Measurements from ENCODE around the gene NFE2. TPM values are rescaled to one million over a fixed set of nuclear protein-coding genes. Genes with fewer than 3 reads are reported as not detected.
"Not testable (repeated sequence)": the region's sequence is repeated elsewhere in the genome, so short reads cannot be mapped to it uniquely, and the experiment has no call there.

NFE2 gene
- total RNA-seq, 1 experiment from 2014 or later: 2.4 TPM

DNA sequence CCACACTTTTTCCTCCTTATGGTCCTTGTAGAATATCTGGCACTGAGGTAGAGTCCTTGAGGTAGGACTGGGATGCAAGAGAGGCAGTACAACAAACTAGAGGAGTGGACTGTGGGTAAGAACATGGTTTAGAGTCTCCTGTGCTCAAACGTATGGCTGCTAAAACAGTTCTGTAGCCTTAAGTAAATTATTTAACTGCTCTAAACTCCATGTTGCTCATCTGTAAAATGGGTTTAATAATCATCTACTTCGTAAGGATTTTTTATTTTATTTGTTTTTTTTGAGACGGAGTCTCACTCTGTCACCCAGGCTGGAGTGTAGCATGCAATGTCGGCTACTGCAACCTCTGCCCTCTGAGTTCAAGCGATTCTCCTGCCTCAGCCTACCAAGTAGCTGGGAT lies 20.5 kb upstream of the NFE2 start (continued):
- TF ChIP-seq, protein P1, sequence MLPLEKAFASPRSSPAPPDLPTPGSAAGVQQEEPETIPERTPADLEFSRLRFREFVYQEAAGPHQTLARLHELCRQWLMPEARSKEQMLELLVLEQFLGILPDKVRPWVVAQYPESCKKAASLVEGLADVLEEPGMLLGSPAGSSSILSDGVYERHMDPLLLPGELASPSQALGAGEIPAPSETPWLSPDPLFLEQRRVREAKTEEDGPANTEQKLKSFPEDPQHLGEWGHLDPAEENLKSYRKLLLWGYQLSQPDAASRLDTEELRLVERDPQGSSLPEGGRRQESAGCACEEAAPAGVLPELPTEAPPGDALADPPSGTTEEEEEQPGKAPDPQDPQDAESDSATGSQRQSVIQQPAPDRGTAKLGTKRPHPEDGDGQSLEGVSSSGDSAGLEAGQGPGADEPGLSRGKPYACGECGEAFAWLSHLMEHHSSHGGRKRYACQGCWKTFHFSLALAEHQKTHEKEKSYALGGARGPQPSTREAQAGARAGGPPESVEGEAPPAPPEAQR (CRISPR knock-in tag; IDR thresholded peaks at IDR 0.05): no peak
- TF ChIP-seq, protein P2, sequence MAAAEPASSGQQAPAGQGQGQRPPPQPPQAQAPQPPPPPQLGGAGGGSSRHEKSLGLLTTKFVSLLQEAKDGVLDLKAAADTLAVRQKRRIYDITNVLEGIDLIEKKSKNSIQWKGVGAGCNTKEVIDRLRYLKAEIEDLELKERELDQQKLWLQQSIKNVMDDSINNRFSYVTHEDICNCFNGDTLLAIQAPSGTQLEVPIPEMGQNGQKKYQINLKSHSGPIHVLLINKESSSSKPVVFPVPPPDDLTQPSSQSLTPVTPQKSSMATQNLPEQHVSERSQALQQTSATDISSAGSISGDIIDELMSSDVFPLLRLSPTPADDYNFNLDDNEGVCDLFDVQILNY (CRISPR knock-in tag; IDR thresholded peaks at IDR 0.05): no peak
- TF ChIP-seq, protein P3, sequence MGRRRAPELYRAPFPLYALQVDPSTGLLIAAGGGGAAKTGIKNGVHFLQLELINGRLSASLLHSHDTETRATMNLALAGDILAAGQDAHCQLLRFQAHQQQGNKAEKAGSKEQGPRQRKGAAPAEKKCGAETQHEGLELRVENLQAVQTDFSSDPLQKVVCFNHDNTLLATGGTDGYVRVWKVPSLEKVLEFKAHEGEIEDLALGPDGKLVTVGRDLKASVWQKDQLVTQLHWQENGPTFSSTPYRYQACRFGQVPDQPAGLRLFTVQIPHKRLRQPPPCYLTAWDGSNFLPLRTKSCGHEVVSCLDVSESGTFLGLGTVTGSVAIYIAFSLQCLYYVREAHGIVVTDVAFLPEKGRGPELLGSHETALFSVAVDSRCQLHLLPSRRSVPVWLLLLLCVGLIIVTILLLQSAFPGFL (CRISPR knock-in tag; IDR thresholded peaks at IDR 0.05; ENCODE audit: borderline replicate concordance): no peak
- TF ChIP-seq NR2C2 (CRISPR knock-in tag; IDR thresholded peaks at IDR 0.05) (no peak), NR3C1 (CRISPR knock-in tag; conservative IDR thresholded peaks at IDR 0.05; ENCODE audit: low read depth) (no peak), FOXP1 (CRISPR knock-in tag; IDR thresholded peaks at IDR 0.05; ENCODE audit: borderline replicate concordance) (no peak), ZNF317 (CRISPR knock-in tag; IDR thresholded peaks at IDR 0.05; ENCODE audit: borderline replicate concordance, low read depth) (no peak), NFATC4 (CRISPR knock-in tag; IDR thresholded peaks at IDR 0.05) (no peak)

DNA sequence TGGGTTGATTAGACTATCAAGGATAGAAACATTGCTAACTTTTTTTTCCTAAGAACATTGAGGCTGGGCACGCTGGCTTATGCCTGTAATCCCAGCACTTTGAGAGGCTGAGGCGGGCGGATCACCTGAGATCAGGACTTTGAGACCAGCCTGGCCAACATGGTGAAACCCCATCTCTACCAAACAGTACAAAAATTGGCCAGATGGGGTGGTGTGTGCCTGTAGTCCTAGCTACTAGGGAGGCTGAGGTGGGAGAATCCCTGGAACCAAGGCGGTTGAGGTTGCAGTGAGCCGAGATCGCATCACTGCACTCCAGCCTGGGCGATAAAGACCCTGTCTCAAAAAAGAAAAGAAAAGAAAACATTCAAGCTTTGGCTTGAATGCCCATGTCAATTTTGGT lies 11.5 kb upstream of the NFE2 start:
- H3K27me3 Mint-ChIP-seq (ENCODE audit: low read depth); POLR2A ChIA-PET; H3K4me3 Mint-ChIP-seq; H3K4me1 Mint-ChIP-seq; H3K36me3 Mint-ChIP-seq; H3K9me3 Mint-ChIP-seq; DNase-seq (ENCODE audit: low spot score); H3K27ac Mint-ChIP-seq: not testable (repeated sequence)
- CTCF ChIA-PET: interaction anchor here (0.7 to 1.5 kb wide), 3 partner anchors 13 to 87 kb away, joined by 3 to 6 read pairs (median 4); partner anchors contain the start of gene COPZ1
- ATAC-seq: peak; percentile 22; the same call in 1 of the 2 replicates

DNA sequence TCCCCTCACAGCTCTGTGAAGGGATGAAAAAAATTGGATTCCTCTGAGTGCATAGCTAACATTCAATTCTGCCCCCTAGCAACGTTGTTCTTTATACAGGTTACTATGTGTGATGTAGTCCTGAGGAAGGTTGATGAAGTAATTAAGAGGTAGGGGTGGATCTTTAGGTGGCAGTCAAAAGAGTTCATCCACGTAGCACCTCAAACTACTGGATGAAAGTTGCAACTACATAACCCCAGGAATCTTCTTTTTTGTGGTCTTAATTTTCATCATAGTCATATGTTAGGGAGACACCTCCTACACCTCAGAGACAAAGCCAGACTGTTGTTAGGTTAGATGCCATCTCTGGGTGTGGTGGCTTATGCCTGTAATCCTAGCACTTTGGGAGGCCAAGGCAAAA lies 10.2 kb upstream of the NFE2 start:
- H3K36me3 Mint-ChIP-seq: no peaks in the 10 kb centered on the region
- ChIA-PET CTCF (interaction anchor here (0.7 to 2.9 kb wide), 3 partner anchors 14 to 68 kb away, joined by 3 to 17 read pairs (median 3); partner anchors contain the start of gene COPZ1), POLR2A (interaction anchor here (0.6 kb wide), 2 partner anchors 32 to 46 kb away, joined by 3 read pairs; no protein-coding TSS in a partner anchor)
- peaks cover 8% of the 10 kb centered on the region; the same call in 1 of the 2 replicates for H3K4me1 Mint-ChIP-seq
- TF ChIP-seq NFYB (CRISPR knock-in tag; conservative IDR thresholded peaks at IDR 0.05; ENCODE audit: low read depth) (no peak), NFE2L1 (CRISPR knock-in tag; IDR thresholded peaks at IDR 0.05) (no peak), ZNF416 (CRISPR knock-in tag; IDR thresholded peaks at IDR 0.05) (no peak), HMGA2 (CRISPR knock-in tag; IDR thresholded peaks at IDR 0.05) (no peak), ZNF671 (CRISPR knock-in tag; IDR thresholded peaks at IDR 0.05) (no peak), ATF1 (CRISPR knock-in tag; IDR thresholded peaks at IDR 0.05) (no peak), ZNF423 (CRISPR knock-in tag; IDR thresholded peaks at IDR 0.05) (no peak)
- no peak overlapping the region for H3K4me3 Mint-ChIP-seq
- DNase-seq (ENCODE audit: low spot score) (no peak), ATAC-seq (no peak)
- H3K27me3 Mint-ChIP-seq (ENCODE audit: low read depth): no peaks in the 10 kb centered on the region; the same call in 1 of the 2 replicates
- no peaks in the 10 kb centered on the region for H3K9me3 Mint-ChIP-seq
- no peak overlapping the region for H3K27ac Mint-ChIP-seq

DNA sequence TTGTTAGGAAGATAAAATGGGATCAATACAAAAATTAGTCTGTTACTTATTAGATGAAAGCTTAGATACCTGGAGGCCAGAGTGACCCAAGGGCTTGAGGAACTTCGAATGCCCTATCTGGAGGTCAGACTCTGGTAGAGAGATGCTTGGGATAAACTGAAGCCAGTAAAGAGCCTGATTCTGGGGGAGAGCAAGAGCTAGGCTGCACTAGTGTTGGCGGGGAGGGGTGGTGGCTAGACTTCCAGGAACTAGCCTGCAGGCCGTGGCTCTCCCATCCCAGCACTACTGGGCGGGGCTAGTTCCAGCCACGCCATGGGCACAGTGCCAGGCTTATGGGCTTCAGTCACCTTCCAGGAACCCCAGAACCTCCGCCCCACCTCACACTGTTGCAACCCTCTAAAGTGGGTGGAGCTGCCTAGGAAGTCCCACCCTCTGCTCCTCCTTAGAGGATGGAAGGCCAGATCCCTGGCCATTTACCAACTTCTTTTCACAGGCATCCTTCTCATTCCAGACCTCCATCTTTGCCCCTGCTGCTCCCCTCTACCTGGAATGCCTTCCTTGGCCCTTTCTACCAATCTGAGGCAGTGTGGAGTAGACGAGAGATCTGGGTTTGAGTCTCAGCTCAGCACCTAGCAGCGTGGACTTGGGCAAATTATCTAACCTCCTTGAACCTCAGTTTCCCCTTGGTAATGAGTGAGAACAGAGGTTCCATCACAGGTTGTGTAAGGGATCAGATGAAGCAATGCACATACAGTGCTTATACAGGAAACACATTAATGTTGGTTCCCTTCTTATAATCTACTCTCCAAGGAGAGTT lies 6.3 kb upstream of the NFE2 start:
- Mint-ChIP-seq H3K4me1 (peaks cover 31% of the 10 kb centered on the region), H3K36me3 (no peaks in the 10 kb centered on the region), H3K27me3 (ENCODE audit: low read depth) (no peaks in the 10 kb centered on the region), H3K4me3 (no peak overlapping the region), H3K27ac (no peak overlapping the region), H3K9me3 (no peaks in the 10 kb centered on the region)
- ATAC-seq: peak; percentile 84
- TF ChIP-seq FOXK1 (CRISPR knock-in tag; IDR thresholded peaks at IDR 0.05) (no peak), TEAD1 (CRISPR knock-in tag; IDR thresholded peaks at IDR 0.05) (no peak), TEAD4 (CRISPR knock-in tag; IDR thresholded peaks at IDR 0.05) (no peak), ZNF423 (CRISPR knock-in tag; IDR thresholded peaks at IDR 0.05) (no peak), OVOL2 (CRISPR knock-in tag; IDR thresholded peaks at IDR 0.05; ENCODE audit: borderline replicate concordance) (no peak), ZNF396 (CRISPR knock-in tag; IDR thresholded peaks at IDR 0.05; ENCODE audit: borderline replicate concordance) (no peak), NFYB (CRISPR knock-in tag; conservative IDR thresholded peaks at IDR 0.05; ENCODE audit: low read depth) (no peak), SP1 (CRISPR knock-in tag; conservative IDR thresholded peaks at IDR 0.05) (no peak)
- TF ChIP-seq, protein P4, sequence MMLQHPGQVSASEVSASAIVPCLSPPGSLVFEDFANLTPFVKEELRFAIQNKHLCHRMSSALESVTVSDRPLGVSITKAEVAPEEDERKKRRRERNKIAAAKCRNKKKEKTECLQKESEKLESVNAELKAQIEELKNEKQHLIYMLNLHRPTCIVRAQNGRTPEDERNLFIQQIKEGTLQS (CRISPR knock-in tag; conservative IDR thresholded peaks at IDR 0.05): no peak
- TF ChIP-seq, protein P2 (CRISPR knock-in tag; IDR thresholded peaks at IDR 0.05): no peak
- TF ChIP-seq, protein P5, sequence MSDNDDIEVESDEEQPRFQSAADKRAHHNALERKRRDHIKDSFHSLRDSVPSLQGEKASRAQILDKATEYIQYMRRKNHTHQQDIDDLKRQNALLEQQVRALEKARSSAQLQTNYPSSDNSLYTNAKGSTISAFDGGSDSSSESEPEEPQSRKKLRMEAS (CRISPR knock-in tag; IDR thresholded peaks at IDR 0.05): no peak
- peak; percentile 45 for DNase-seq (ENCODE audit: low spot score)
- ChIA-PET CTCF (interaction anchor here (0.5 to 4.4 kb wide), 10 partner anchors 8 to 72 kb away, joined by 3 to 41 read pairs (median 6); partner anchors contain the start of gene COPZ1), POLR2A (interaction anchor here (0.6 to 1.4 kb wide), 3 partner anchors 10 to 20 kb away, joined by 3 to 7 read pairs (median 3); no protein-coding TSS in a partner anchor)
